SU-DHL-6 (cell line): ENCODE measurements around the gene DACT1.

Experiments
- H2AFZ ChIP-seq: fragments of 200-600 bp; sonication (generic); 2 replicates; pipeline ENCODE4 v1.6.1; 2014; ENCODE audit warnings: low read depth, mild to moderate bottlenecking, moderate library complexity, mixed read lengths, antibody characterized with exemption, low read length; ENCODE audit not compliant: severe bottlenecking
- H3F3A ChIP-seq: fragments of 200-600 bp; shearing (Covaris generic); 2 replicates; pipeline ENCODE4 v1.6.0; 2016; ENCODE audit warnings: antibody characterized with exemption, mild to moderate bottlenecking; ENCODE audit not compliant: insufficient read depth
- H3K27ac ChIP-seq: fragments of 200-600 bp; sonication (generic); 2 replicates; pipeline ENCODE4 v1.5.1; 2016; ENCODE audit warnings: low read depth, mild to moderate bottlenecking, low read length, moderate library complexity, mixed read lengths
- H3K27me3 ChIP-seq: fragments of 200-600 bp; sonication (generic), shearing (Covaris generic); 2 replicates; pipeline ENCODE4 v1.6.0; 2014; ENCODE audit warnings: mild to moderate bottlenecking, low read length
- H3K36me3 ChIP-seq: fragments of 200-600 bp; sonication (generic); 2 replicates; pipeline ENCODE4 v1.6.1; 2014; ENCODE audit warnings: mild to moderate bottlenecking, low read length, mixed read lengths
- H3K4me2 ChIP-seq: fragments of 300-600, 200-600 bp; shearing (Covaris generic), sonication (generic); 2 replicates; pipeline ENCODE4 v1.6.0; 2014; ENCODE audit warnings: low read length, low read depth, mild to moderate bottlenecking; ENCODE audit not compliant: poor library complexity, severe bottlenecking
- H3K4me3 ChIP-seq: fragments of 200-600 bp; sonication (generic); 2 replicates; pipeline ENCODE4 v1.5.1; 2014; ENCODE audit warnings: antibody characterized with exemption, low read length, mild to moderate bottlenecking, mixed read lengths; ENCODE audit not compliant: insufficient read depth, poor library complexity, severe bottlenecking
- H3K79me2 ChIP-seq: fragments of 200-600 bp; sonication (generic); 2 replicates; pipeline ENCODE4 v1.6.1; 2014; ENCODE audit warnings: mild to moderate bottlenecking, low read length, moderate library complexity; ENCODE audit not compliant: insufficient read depth
- H3K9ac ChIP-seq: fragments of 200-600 bp; sonication (generic); 2 replicates; pipeline ENCODE4 v1.7.0; 2014; ENCODE audit warnings: mild to moderate bottlenecking, low read length
- H3K9me2 ChIP-seq: fragments of 200-600 bp; sonication (generic); replicated peaks from 2 replicates; pipeline ENCODE4 v1.6.1; 2014; ENCODE audit warnings: low read length; ENCODE audit not compliant: insufficient read depth
- H3K9me3 ChIP-seq: fragments of 200-600 bp; sonication (generic); 2 replicates; pipeline ENCODE4 v1.6.1; 2014; ENCODE audit warnings: low read length, mixed read lengths; ENCODE audit not compliant: insufficient read depth
- H4K20me1 ChIP-seq: fragments of 200-600 bp; sonication (generic); 2 replicates; pipeline ENCODE4 v1.6.1; 2014; ENCODE audit warnings: low read depth, mild to moderate bottlenecking, antibody characterized with exemption, low read length, moderate library complexity, mixed read lengths
- CTCF ChIP-seq: fragments of 200-600 bp; sonication (generic); IDR thresholded peaks from one replicate; pipeline ENCODE4 v1.5.1; 2017; ENCODE audit warnings: antibody characterized with exemption, mild to moderate bottlenecking, low read length, moderate library complexity; ENCODE audit not compliant: insufficient read depth, poor library complexity, severe bottlenecking
- EZH2phosphoT487 ChIP-seq: fragments of 200-600 bp; sonication (generic), shearing (Covaris generic); conservative IDR thresholded peaks from 2 replicates; pipeline ENCODE4 v1.6.1; 2018; ENCODE audit warnings: mild to moderate bottlenecking, antibody characterized with exemption, low read length, moderate library complexity, mixed read lengths

The DACT1 gene

GRCh38 chr14:58665773-58666500, 28.2 kb downstream of the DACT1 start:
- H3F3A ChIP-seq = no peaks in the 10 kb centered on the region
- H3K4me3 ChIP-seq = no peak overlapping the region
- no peaks in the 10 kb centered on the region for H3K36me3 ChIP-seq
- no peaks in the 10 kb centered on the region for H3K27me3 ChIP-seq
- H3K4me2 ChIP-seq = no peak overlapping the region
- H3K9ac ChIP-seq = no peak overlapping the region
- H3K27ac ChIP-seq = no peak overlapping the region
- H3K9me3 ChIP-seq = no peaks in the 10 kb centered on the region
- no peaks in the 10 kb centered on the region for H3K79me2 ChIP-seq
- TF ChIP-seq EZH2phosphoT487 (no peak), CTCF (no peak)
- no peaks in the 10 kb centered on the region for H4K20me1 ChIP-seq
- no peaks in the 10 kb centered on the region for H3K9me2 ChIP-seq
- H2AFZ ChIP-seq = no peak overlapping the region

- H3K9me2 ChIP-seq = no peaks in the 10 kb centered on the region
- no peaks in the 10 kb centered on the region for H3K79me2 ChIP-seq
- no peaks in the 10 kb centered on the region for H3F3A ChIP-seq
- H2AFZ ChIP-seq = no peak overlapping the region
- no peaks in the 10 kb centered on the region for H4K20me1 ChIP-seq
- no peaks in the 10 kb centered on the region for H3K27me3 ChIP-seq
- no peak overlapping the region for H3K27ac ChIP-seq
- no peak for TF ChIP-seq EZH2phosphoT487
- TF ChIP-seq CTCF = no peak
- H3K4me3 ChIP-seq = no peak overlapping the region
- no peaks in the 10 kb centered on the region for H3K9me3 ChIP-seq
- no peaks in the 10 kb centered on the region for H3K36me3 ChIP-seq
- H3K9ac ChIP-seq = no peak overlapping the region
- no peak overlapping the region for H3K4me2 ChIP-seq
Measured at GRCh38 chr14:58666737-58667136, 29.0 kb downstream of the DACT1 start.

GRCh38 chr14:58667900-58668299, 30.1 kb downstream of the DACT1 start:
- no peaks in the 10 kb centered on the region for H3F3A ChIP-seq
- H3K36me3 ChIP-seq = no peaks in the 10 kb centered on the region
- no peaks in the 10 kb centered on the region for H4K20me1 ChIP-seq
- TF ChIP-seq CTCF (no peak), EZH2phosphoT487 (no peak)
- H3K4me2 ChIP-seq = no peak overlapping the region
- no peak overlapping the region for H3K9ac ChIP-seq
- H3K9me2 ChIP-seq = no peaks in the 10 kb centered on the region
- no peaks in the 10 kb centered on the region for H3K27me3 ChIP-seq
- H3K4me3 ChIP-seq = no peak overlapping the region
- H2AFZ ChIP-seq = no peak overlapping the region
- no peaks in the 10 kb centered on the region for H3K79me2 ChIP-seq
- H3K27ac ChIP-seq = no peak overlapping the region
- no peaks in the 10 kb centered on the region for H3K9me3 ChIP-seq
